ENCODE measurements around the gene SCN10A.

DNA sequence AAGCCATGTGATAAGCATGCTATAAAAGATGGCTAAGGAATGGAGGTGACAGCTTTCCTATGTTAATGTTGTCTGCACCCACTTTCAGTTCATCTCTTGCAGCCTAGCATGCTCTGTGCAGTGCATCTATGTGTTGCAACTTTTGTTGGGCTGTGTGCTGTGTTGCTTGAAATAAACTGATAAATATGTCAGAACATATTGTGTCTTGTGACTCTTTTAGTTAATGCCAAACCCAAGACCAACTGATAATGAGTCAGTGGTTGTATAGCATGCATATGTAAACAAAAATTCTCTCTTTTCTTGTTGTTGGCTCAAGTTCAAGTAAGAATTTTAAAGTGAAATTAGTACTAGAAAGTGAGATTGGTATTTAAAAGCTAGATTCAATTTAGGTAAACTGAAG is 37.0 kb upstream of the SCN10A start:
- TF ChIP-seq, protein P1, sequence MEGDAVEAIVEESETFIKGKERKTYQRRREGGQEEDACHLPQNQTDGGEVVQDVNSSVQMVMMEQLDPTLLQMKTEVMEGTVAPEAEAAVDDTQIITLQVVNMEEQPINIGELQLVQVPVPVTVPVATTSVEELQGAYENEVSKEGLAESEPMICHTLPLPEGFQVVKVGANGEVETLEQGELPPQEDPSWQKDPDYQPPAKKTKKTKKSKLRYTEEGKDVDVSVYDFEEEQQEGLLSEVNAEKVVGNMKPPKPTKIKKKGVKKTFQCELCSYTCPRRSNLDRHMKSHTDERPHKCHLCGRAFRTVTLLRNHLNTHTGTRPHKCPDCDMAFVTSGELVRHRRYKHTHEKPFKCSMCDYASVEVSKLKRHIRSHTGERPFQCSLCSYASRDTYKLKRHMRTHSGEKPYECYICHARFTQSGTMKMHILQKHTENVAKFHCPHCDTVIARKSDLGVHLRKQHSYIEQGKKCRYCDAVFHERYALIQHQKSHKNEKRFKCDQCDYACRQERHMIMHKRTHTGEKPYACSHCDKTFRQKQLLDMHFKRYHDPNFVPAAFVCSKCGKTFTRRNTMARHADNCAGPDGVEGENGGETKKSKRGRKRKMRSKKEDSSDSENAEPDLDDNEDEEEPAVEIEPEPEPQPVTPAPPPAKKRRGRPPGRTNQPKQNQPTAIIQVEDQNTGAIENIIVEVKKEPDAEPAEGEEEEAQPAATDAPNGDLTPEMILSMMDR (IDR thresholded peaks at IDR 0.05): no peak
- TF ChIP-seq POLR2AphosphoS5 (IDR thresholded peaks at IDR 0.05) (no peak), EP300 (IDR thresholded peaks at IDR 0.05) (no peak)
